GM12878 (cell line): ENCODE data around the gene EMP1. TPM values are rescaled to one million over a fixed set of nuclear protein-coding genes. Genes with fewer than 3 reads are reported as not detected.

ENCODE experiments used
- ATAC-seq: fragments of 200-7000 bp; cut with Tn5 transposase; 3 replicates; pipeline ENCODE4 v1.9.1; 2020; ENCODE audit warnings: mild to moderate bottlenecking, moderate library complexity
- BruUV-seq: library from RNA; stranded (reverse); fragments of 400-500 nt; replicated peaks from 2 replicates; lab custom pipeline; 2021; lab: Mats Ljungman, UMichigan
- CTCF ChIA-PET: fragments of 300-600 bp; sonication (Branson Sonifier 250); formaldehyde crosslinking; extraction: SDS; loops from one replicate; lab custom pipeline; 2021; ENCODE audit warnings: inconsistent platforms; lab: Yijun Ruan, JAX
- POLR2A ChIA-PET: fragments of 350-600 bp; formaldehyde crosslinking; extraction: SDS; loops from one replicate; lab custom pipeline; 2021; ENCODE audit warnings: inconsistent platforms; lab: Charles Lee
- RAD21 ChIA-PET: fragments of 300-600 bp; sonication (Branson Sonifier 250); formaldehyde crosslinking; loops from one replicate; lab custom pipeline; 2023; ENCODE audit warnings: antibody characterized with exemption; ENCODE audit not compliant: unreplicated experiment; lab: Charles Lee
- SMC1A ChIA-PET: fragments of 300-600 bp; sonication (Branson Sonifier 250); formaldehyde crosslinking; loops from one replicate; lab custom pipeline; 2023; ENCODE audit not compliant: unreplicated experiment, uncharacterized antibody; lab: Charles Lee
- DNase-seq: peaks from one replicate; pipeline ENCODE4 v3.0.0-alpha.2; 2011; ENCODE audit warnings: low read depth, low spot score
- FAIRE-seq: peaks from 3 replicates; lab custom pipeline; 2011; peaks lifted over from hg19 to GRCh38; lab: Jason Lieb, UNC
- H2AFZ ChIP-seq: 2 replicates; pipeline ENCODE4 v1.6.0; 2011; ENCODE audit warnings: low read depth, low read length, control low read depth; ENCODE audit not compliant: control insufficient read depth
- H3K27ac ChIP-seq: 2 replicates; pipeline ENCODE4 v1.5.1; 2011; ENCODE audit warnings: control low read depth; ENCODE audit not compliant: control insufficient read depth, insufficient read depth
- H3K27me3 ChIP-seq, 2 experiments: replicated peaks in 1 of 2; 2 replicates each; pipeline versions ENCODE4 v1.6.0 to v1.6.1; 2011; ENCODE audit warnings: low read length in 1 of 2; ENCODE audit not compliant: control insufficient read depth in 2 of 2, insufficient read depth in 2 of 2
- H3K36me3 ChIP-seq, 2 experiments: 2 replicates each; pipeline ENCODE4 v1.5.1; 2011; ENCODE audit warnings: low read length in 1 of 2; ENCODE audit not compliant: control insufficient read depth in 2 of 2, insufficient read depth in 2 of 2
- H3K4me1 ChIP-seq: 2 replicates; pipeline ENCODE4 v1.6.1; 2011; ENCODE audit warnings: mild to moderate bottlenecking, low read length, moderate library complexity, mixed read lengths; ENCODE audit not compliant: control insufficient read depth, insufficient read depth
- H3K4me2 ChIP-seq: 2 replicates; pipeline ENCODE4 v1.6.0; 2011; ENCODE audit warnings: control low read depth; ENCODE audit not compliant: control insufficient read depth, insufficient read depth
- H3K4me3 ChIP-seq: fragments of 200-600 bp; sonication (generic); 2 replicates; pipeline ENCODE4 v1.5.1; 2016
- H3K79me2 ChIP-seq: 2 replicates; pipeline ENCODE4 v1.6.0; 2011; ENCODE audit warnings: low read length; ENCODE audit not compliant: control insufficient read depth, insufficient read depth
- H3K9ac ChIP-seq: 2 replicates; pipeline ENCODE4 v1.8.0; 2011; ENCODE audit warnings: low read length, control low read depth, mixed read lengths; ENCODE audit not compliant: control insufficient read depth, insufficient read depth
- H3K9me3 ChIP-seq: replicated peaks from 3 replicates; pipeline ENCODE4 v1.5.1; 2011; ENCODE audit warnings: mild to moderate bottlenecking, low read length; ENCODE audit not compliant: control insufficient read depth, insufficient read depth
- H4K20me1 ChIP-seq: 2 replicates; pipeline ENCODE4 v1.6.0; 2011; ENCODE audit not compliant: control insufficient read depth, insufficient read depth
- ATF7 ChIP-seq: fragments of 450-650 bp; IDR thresholded peaks from 2 replicates; pipeline ENCODE4 v1.6.1; 2016; ENCODE audit warnings: low read depth, mild to moderate bottlenecking
- CHD1 ChIP-seq: IDR thresholded peaks from 2 replicates; pipeline ENCODE4 v1.6.1; 2012; ENCODE audit warnings: low read depth, low read length, improper control_type of control experiment
- KDM1A ChIP-seq: fragments of 200-600 bp; sonication (generic); IDR thresholded peaks from 2 replicates; pipeline ENCODE4 v1.6.1; 2016; ENCODE audit warnings: borderline replicate concordance
- NR2F1 ChIP-seq: fragments of 450-650 bp; conservative IDR thresholded peaks from 2 replicates; pipeline ENCODE4 v1.6.1; 2017; ENCODE audit warnings: mild to moderate bottlenecking
- PBX3 ChIP-seq: IDR thresholded peaks from 2 replicates; pipeline ENCODE4 v1.6.1; 2011; ENCODE audit warnings: mild to moderate bottlenecking, low read depth, low read length, moderate library complexity; ENCODE audit not compliant: insufficient replicate concordance
- RAD51 ChIP-seq: fragments of 450-650 bp; IDR thresholded peaks from 2 replicates; pipeline ENCODE4 v1.6.1; 2016; ENCODE audit warnings: moderate library complexity, mild to moderate bottlenecking, inconsistent platforms
- SKIL ChIP-seq: fragments of 450-650 bp; IDR thresholded peaks from 2 replicates; pipeline ENCODE4 v1.6.1; 2017; ENCODE audit warnings: mild to moderate bottlenecking, low read depth, inconsistent platforms; ENCODE audit not compliant: poor library complexity, severe bottlenecking
- SMC3 ChIP-seq: IDR thresholded peaks from 2 replicates; pipeline ENCODE4 v1.6.1; 2011; ENCODE audit warnings: low read length, improper control_type of control experiment, borderline replicate concordance
- STAT3 ChIP-seq: IDR thresholded peaks from 2 replicates; pipeline ENCODE4 v1.6.1; 2011; ENCODE audit warnings: low read depth, low read length, improper control_type of control experiment
- ZNF274 ChIP-seq: IDR thresholded peaks from one replicate; pipeline ENCODE4 v1.8.0; 2011; ENCODE audit not compliant: insufficient read length, insufficient read depth
- whole genome bisulfite sequencing: methylation state at CpG from one replicate; pipeline ENCODE4 v1.1.6; 2016; ENCODE audit warnings: low lambda C conversion rate; ENCODE audit not compliant: insufficient replicate concordance, insufficient coverage; ENCODE audit errors: missing lambda C conversion rate; 5-methylcytosine and 5-hydroxymethylcytosine counted together
- in situ Hi-C: fragments of 300-500 bp; cut with MboI; formaldehyde crosslinking; loops from 9 replicates; pipeline ENCODE4 v1.14.3; 2018; ENCODE audit warnings: mixed read lengths
- intact Hi-C: fragments of 100-400 bp; cut with micrococcal nuclease; formaldehyde crosslinking; loops from one replicate; pipeline ENCODE4 v1.14.2; 2022; ENCODE audit not compliant: unreplicated experiment
- polyA plus RNA-seq, 11 experiments: library from polyadenylated mRNA; depleted of rRNA in 4 of 11; unstranded in 6 of 11; stranded (reverse) in 5 of 11; fragments of >200 nt; fragmentation: Nextera tagmentation in 4 of 11; fragmentation: Illumina TruSeq in 1 of 11; extraction: Ambion mirVana in 4 of 11; extraction: Trizol in 1 of 11; gene quantifications; 1 replicate in 1 of 11; 2 replicates in 10 of 11; pipeline versions ENCODE4 v1.2.1 to v1.2.3, GENCODE V29; 2011 to 2016; ENCODE audit warnings: inconsistent platforms in 2 of 11, missing spikeins in 2 of 11, low read depth in 1 of 11
- total RNA-seq, 4 experiments: library from RNA; depleted of rRNA in 3 of 4; stranded (reverse); fragments of >200 nt in 3 of 4; fragmentation: Illumina TruSeq in 1 of 4; extraction: Trizol in 1 of 4; gene quantifications; 2 replicates each; pipeline versions ENCODE4 v1.2.1 to v1.2.3, GENCODE V29; 2013 to 2021

Gene EMP1
- total and polyA plus RNA-seq, 10 of the 15 experiments (the other 5 are each of a cell fraction or from before 2014, with no cell fraction given), result 0.09 to 0.90 (median 0.25) TPM; not detected in 1

GRCh38 chr12:13258197-13258596 lies 61.7 kb downstream of the EMP1 start:
- no peak for DNase-seq
- H3K79me2 ChIP-seq, result no peaks in the 10 kb centered on the region
- no peak overlapping the region for H3K27ac ChIP-seq
- ChIA-PET POLR2A (no interaction called here), SMC1A (no interaction called here), CTCF (interaction anchor here (4.1 kb wide), 1 partner anchor 12 kb away, joined by 23 read pairs; no protein-coding TSS in a partner anchor), RAD21 (no interaction called here)
- H2AFZ ChIP-seq, result no peak overlapping the region
- in situ Hi-C loops (no loop called here), intact Hi-C loops (loop anchor here (5.0 kb wide), 2 partner anchors 404 to 684 kb away; no protein-coding TSS in a partner anchor)
- H3K9me3 ChIP-seq, result no peaks in the 10 kb centered on the region
- no peaks in the 10 kb centered on the region for H4K20me1 ChIP-seq
- BruUV-seq, result no TSS peak
- H3K4me3 ChIP-seq, result no peak overlapping the region
- TF ChIP-seq ZNF274 (no peak), RAD51 (no peak), ATF7 (no peak), NR2F1 (no peak), CHD1 (no peak)
- no peak overlapping the region for H3K4me2 ChIP-seq
- no peak for FAIRE-seq
- WGBS, result 9% methylated on average over 3 of the region's 3 CpGs
- no peak for ATAC-seq
- H3K27me3 ChIP-seq, result 0 out of 4 replicates have a peak, but pooled peaks cover 0 to 1% of the 10 kb centered on the region in 2 experiments
- no peaks in the 10 kb centered on the region for H3K36me3 ChIP-seq
- H3K9ac ChIP-seq, result no peak overlapping the region
- no peaks in the 10 kb centered on the region for H3K4me1 ChIP-seq

GRCh38 chr12:13258717-13259119 lies 62.2 kb downstream of the EMP1 start:
- BruUV-seq, result no TSS peak
- intact Hi-C loops, result loop anchor here (5.0 kb wide), 2 partner anchors 404 to 684 kb away; no protein-coding TSS in a partner anchor
- CTCF ChIA-PET, result interaction anchor here (4.1 kb wide), 1 partner anchor 12 kb away, joined by 23 read pairs; no protein-coding TSS in a partner anchor
- TF ChIP-seq KDM1A (no peak), SMC3 (no peak), PBX3 (no peak), SKIL (no peak), STAT3 (no peak)

More at GRCh38 chr12:13258717-13259119, 62.2 kb downstream of the EMP1 start:
- H3K27me3 ChIP-seq, result 0 out of 4 replicates have a peak, but pooled peaks cover 0 to 1% of the 10 kb centered on the region in 2 experiments
- DNase-seq (no peak), ATAC-seq (no peak), FAIRE-seq (no peak)
- ChIA-PET RAD21 (no interaction called here), SMC1A (no interaction called here), POLR2A (no interaction called here)
- 38% methylated on average over 3 of the region's 3 CpGs for WGBS
- in situ Hi-C loops, result no loop called here
- H2AFZ ChIP-seq, result no peak overlapping the region
- no peaks in the 10 kb centered on the region for H3K36me3 ChIP-seq
- no peaks in the 10 kb centered on the region for H3K4me1 ChIP-seq
- H3K4me2 ChIP-seq, result no peak overlapping the region
- no peaks in the 10 kb centered on the region for H3K79me2 ChIP-seq
- H3K4me3 ChIP-seq, result no peak overlapping the region
- no peaks in the 10 kb centered on the region for H4K20me1 ChIP-seq
- H3K9me3 ChIP-seq, result no peaks in the 10 kb centered on the region
- no peak overlapping the region for H3K9ac ChIP-seq
- H3K27ac ChIP-seq, result no peak overlapping the region
